ENCODE data around the gene NOSIP.

NOSIP gene

DNA sequence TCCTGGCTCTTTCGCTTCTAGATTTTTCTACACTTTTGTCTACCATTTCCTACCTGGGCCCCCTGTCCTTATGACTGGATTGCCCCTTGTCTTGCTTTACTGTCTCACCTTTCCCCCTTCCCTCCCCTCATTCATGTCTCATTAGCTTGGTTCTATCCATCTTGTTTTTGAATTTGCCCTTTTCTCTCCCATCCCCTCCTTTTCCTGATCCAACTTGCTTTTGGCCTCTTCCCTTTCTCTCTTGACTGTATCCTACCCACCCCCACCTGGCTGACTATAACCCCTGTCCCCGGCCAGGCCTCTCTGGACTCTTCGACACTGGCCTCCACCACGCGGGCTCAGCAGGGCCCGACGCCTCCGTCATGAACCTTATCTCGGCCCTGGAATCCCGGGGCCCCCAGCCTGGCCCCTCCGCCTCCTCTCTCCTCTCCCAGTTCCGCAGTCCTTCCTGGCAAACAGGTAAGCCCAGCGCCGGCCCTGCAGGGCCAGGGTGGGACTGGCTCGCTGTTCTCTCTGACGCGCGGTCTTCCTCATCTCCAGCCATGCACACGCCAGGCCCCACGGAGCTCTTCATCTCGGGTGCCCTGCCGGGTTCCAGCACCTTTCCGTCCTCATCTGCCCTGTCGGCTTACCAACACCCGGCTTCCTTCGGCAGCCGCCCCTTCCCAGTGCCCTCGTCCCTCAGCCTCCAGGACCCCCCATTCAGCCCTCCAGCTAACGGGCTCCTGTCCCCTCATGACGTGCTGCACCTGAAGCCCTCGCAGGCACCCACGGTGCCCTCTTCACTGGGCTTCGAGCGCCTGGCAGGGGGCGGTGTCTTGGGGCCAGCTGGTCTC is 14.0 kb upstream of the NOSIP start:
- no peak for DNase-seq

DNA sequence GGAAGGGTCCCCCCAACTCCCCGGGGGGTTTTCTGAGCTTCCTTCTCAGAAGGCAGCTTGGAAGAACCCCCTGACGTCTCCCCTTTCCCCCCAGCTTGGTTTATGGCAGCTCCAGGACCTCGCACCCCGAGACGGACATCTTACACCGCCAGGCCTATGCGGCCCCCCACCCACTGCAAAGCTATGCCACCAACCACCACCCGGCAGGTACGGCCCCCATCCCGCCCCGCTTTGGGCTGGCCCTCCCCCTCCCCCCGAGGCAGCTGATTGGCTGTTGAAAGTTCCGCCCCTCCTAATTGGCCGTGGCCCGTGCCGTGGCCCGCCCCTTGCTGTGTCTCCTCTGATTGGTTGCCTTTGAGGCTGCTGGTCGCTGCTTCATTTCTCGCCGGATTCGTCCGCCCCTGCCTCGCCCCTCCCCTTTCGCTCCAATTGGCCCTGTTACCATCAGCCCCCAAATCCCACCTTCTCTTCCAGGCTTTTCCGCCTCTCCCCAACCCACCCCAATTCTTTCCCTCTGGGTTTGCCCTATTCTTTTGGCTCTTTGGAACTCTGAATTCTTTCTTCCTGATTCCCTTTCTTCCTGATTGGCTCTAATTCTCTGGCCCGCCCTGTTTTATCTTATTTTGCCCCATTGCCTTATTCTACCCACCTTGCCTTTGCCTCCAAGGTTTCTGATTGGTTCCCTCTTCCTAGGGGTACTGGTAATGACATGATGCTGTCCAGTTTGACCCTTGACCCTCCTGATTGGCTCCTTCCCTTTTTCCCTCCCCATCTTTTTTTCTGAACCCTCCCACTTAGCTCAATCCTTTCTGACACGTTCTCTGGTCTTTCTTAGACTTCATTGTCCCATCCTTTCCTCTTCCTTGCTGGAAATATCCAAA is 13.1 kb upstream of the NOSIP start:
- DNase-seq, result peak; percentile 87 to 94

DNA sequence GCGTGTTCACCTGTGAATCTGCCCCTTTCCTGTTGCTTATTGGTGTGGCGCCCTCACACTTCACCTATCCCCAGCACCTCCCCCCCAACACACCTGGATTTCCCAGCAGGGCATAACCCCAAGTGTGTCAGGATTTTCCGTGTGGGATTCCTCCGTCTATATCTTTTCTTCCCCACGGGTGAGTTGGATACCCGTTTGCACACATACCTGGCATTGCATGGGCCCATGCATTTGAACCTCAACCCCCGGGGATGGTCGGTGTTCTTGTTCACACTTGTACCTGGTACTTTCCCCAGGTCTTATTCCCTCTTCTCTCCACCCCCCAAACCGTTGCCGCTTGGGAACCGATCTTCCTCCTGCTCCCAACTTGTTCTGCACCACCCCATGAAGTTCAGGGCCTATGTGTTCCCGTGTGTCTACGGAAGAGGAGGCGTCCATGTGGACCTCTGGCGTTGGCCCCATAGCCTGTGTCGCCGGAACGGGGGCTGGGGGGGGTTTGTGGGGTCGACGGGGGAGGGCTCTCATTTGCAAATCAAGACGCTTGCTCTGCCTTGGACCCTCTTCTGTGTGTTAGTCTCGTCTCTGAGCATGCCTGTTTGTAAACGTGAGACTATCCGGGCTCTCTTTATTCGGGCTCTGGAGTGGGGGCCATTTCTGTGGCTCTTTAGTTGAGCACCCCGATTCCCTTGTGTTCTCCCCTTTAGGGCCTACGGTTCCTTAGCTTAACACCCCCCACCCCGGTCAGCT is 12.3 kb upstream of the NOSIP start:
- no peak for DNase-seq

DNA sequence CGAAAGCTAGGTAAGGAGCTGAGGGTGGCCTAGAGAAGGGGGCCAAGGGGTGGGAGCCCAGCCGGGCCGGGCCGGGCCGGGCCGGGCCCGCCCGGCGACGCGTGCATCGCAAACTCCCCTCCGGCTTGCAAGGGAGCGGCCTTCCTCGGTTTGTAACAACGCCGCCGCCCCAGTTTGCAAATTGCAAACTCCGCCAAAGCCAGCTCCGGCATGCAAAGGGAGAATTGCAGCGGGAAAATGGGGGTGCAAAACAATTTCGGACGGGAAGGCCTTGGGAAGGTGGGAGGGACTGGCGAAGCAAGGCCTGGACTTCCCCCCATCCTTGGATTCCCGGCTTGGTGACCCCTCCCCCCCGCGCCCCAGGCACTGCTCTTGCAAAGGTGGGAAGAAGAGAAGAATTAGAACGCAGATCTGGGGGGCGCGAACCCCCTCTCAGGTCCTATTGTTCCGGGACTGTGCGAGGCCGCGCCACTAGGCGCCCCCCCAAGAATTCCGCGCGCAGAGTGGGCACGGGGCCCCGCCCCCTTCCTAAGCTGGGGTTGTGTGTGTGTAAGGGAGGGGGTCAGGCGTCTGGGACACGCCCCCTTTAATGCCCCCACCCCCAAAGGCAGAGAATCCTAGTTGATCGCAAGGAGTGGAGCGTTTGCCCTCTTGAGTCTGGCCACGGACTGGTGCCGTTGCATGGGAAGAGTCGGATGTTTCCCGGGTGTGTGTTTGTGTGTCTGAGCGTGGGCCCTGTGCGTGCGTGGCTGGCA is 11.6 kb upstream of the NOSIP start:
- DNase-seq, result peak; percentile 51 to 53

DNA sequence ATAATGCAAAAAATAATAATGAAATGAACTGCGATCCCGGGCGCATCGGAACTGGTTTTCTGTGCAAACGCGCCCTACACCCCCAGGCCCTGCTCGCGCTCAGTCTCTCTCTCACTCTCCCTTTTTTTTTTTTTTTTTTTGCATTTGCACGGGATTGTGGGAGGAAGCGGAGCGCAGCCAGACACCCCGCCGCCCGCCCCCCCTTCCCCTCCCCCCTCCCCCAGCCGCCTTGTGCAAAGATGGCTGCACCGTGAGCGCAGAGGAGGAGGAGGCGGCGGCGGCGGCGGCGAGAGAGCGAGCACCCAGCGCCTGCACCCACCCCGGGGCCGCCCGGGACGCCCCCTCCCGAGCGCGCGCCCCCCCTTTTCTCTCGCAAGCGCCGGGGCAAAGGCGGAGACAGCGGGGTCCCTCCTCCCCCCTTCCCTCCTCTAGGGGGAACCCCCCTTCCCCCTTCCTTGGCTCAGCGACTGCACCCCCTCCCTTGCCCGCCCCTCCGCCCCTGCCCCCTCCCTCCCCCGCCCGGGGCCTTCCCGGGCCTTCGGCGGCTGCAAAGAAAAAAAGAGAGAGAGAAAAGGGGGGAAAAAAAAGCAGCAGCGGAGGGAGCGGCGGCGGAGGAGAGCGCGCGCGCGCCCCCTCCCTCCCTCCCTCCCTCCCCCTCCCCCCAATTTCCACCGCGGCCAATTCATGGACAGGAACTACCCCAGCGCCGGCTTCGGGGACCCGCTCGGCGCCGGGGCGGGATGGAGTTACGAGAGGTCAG is 10.8 kb upstream of the NOSIP start, which contains the start of gene PRR12:
Gene PRR12 (plus strand): TSS at position 212 of the 760 bp plus-strand sequence. CDS start 473 bp downstream, at position 685.
- peak; percentile 71 to 72 for DNase-seq

DNA sequence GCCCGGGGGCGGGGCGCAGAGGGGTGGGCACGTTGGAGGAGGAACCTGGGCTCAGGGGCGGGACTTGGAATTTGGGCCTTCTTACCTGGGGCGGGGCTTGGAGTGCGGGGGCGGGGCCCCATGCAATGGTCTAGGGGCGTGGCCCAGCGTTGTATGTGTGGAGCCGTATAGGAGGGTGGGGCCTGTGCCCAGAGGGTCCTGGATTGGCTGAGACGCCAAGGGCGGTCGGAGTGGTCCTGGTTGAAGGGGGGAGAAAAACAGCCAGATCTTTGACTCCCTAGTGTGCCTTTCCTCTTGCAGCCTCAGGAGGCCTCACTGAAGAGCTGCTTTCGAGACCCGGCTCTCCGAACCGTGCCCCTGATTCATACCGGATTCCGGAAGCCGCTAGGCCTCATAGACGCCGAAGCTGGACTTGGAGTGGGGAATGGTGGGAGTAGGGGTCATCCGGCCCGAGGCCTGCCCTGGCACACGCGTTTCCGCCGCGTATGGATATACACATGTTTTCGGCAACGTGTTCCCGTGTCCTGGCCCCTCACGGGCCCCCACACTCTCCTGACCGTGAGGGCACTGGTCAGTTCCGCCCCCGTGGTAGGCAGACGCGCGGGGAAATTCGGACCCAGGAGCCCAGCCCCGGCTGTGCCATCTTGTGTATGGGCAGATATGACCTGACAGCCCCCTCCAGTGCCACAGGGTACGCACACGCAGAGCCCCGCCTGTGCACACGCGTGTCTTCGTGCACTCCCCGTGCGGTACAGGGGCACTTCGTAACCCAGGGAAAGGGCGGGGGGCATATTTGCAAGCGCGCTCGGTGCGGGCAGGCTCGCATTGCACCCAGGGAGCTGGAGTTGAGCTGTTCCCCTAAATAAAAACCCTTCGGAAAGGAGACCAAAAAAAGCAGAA is 10.0 kb upstream of the NOSIP start:
- peak; percentile 96 to 97 for DNase-seq

DNA sequence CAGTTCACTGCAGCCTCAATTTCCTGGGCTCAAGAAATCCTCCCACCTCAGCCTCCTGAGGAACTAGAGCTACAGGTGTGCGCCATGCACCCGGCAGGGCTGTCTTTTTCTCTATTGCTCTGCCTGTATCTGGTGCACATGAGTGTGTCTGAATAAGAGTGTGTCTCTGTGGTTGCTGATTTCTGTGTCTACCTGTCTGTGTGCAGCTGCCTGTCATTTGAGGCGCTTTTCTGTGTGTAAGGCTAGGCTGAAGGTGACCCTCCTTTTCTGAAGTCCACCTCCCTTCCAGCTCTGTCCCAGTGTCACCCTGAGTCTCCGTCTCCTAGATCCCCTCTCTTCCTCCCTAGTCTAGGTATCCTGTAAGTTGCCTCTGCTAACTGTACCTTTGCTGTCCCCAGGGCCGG is 9.1 kb upstream of the NOSIP start:
- no peak for DNase-seq

DNA sequence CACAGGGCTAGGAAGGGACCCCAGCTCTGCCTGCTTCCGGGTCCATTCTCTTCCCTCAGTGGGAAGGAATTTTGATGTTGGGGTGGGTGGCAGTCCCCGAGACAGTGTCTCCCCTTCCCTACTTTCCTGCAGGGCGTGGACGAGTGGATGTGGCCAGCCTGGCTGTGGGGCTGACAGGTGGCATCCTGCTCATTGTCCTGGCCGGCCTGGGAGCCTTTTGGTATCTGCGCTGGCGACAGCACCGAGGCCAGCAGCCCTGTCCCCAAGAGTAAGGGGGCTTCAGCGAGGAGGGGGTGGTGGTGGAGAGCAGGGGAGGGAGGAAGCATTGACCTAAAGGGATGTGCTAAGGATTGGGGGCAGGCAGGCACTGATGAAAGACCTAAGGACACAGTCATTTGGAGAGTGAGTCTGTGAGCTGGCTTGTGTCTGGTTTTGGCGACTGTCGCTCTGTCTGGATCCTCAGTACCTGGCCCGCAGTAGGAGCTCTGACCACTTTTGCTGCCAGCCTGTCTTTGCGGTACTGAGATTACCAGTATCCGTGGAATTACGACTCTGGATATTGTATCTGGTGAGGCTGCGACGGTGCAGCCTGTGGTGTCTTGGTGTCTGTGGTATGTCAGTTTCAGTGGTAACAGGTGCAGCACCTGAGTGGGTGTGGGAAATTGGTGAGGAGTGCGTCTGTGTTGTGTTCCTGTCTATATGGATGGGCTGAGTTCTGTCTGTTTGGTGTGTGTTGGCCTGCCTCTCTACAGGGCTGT is 8.2 kb upstream of the NOSIP start:
- no peak for DNase-seq

DNA sequence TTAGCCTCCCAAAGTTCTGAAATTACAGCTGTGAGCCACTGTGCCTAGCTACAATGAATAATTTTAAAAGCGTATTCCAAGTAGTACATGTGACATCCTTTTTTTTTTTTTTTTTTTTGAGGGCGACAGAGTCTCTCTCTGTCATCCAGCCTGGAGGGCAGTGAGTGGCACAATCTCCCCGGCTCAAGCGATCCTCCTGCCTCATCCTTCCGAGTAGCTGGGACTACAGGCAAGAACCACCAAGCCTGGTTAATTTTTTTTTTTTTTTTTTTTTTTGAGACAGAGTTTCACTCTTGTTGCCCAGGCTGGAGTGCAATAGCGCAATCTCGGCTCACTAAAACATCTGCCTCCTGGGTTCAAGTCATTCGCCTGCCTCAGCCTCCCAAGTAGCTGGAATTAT is 6.9 kb upstream of the NOSIP start:
- DNase-seq, result no peak

DNA sequence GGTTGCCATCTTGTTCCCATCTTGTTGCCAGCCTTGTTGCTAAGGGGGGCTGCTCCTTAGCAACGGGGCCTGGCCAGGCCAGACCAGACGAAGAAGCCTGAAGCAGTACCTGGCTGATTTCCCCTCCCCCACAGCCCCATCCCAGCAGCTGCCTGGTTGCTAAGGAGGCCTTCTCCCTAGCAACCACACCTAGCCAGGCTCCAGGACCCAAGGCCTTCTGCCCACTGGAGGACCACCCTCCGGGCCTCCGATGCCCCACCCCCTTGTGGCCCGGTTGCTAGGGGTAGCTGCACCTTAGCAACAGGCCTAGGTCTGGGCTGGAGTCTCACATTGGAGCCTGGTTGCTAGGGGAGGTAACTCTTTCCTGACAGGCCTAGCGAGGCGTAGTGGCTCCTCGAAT is 4.7 kb upstream of the NOSIP start:
- no peak for DNase-seq

DNA sequence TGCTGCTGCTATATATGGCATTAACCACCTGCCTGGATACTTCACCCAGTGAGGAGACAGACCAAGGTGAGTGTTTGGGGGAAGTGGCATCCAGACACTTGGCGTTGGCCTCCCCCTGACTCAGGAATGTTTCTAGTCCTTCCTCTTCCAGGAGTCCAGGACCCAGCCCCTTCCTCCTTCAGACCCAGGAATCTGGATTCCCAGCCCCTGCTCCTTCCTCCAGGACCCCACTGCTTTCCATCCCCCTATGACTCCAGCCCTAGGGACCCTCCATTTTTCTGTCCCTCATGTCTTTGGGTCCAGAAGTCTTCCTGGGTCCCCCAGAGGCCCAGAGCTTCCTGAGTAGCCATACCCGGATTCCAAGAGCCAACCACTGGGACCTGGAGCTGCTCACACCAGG is 2.9 kb upstream of the NOSIP start:
- DNase-seq, result no peak

DNA sequence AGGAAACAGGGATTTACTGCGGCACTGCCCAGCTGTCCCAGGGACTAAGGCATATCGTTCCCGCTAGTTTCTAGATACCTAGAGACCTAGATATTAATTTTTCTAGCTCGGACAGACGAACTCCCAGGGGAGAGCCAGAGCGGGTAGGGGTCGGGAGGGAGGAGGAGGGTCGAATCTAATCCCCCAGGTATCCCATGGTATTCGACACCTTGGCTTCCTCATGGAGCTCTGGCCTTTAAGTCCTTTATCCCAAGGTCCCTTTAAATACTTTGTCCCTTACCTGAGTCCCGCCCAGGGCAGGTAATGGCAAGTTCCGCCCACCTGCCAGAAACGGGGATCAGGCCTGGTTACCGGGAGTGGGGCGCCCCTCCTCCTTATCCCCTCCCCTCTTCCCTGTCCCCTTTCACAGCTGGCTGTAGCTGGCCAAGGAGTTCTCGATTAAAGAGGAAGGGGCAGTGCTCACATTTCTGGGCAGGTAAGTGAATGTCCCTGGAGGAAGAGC is 702 bp upstream of the NOSIP start, which contains the start of gene PRRG2:
Gene PRRG2 (plus strand): TSS at position 310 of the 502 bp plus-strand sequence. CDS start 1,904 bp downstream, outside the sequence.
- DNase-seq, result peak; percentile 17 to 53

DNA sequence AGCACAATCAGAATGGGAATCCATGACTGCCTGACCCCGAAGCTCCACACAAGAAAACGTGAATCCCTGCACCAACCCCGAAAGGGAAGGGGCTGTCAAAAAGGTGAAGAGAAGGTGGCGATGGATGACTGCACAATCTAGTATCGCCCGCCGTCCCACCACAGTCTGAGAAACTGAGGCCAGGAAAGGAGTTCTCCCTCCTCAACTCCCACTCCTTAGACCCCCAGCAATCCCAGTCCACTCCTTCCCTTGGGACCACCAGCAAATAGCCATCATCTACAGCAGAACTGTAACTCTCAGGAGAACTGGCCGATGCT is 451 bp downstream of the NOSIP start:
- no peak for DNase-seq

DNA sequence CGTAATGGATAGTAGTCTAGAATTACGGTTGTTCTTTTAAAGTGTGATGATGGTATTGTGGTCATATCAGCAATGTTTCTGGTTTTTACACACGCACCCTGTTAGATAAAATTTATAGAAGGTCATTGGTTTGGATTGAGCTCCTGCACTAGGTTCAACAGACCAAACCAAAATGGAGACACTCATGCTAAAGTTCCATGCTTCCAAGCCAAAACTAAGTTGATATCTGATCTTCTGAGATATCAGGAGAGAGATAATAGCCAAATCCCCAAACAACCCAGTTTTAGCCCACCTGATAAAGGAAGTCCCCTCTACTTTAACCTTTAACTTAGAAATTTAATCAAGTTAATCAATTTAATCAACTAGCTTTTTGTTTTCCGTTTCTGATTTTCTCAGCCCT is 1.2 kb downstream of the NOSIP start:
- DNase-seq, result no peak

DNA sequence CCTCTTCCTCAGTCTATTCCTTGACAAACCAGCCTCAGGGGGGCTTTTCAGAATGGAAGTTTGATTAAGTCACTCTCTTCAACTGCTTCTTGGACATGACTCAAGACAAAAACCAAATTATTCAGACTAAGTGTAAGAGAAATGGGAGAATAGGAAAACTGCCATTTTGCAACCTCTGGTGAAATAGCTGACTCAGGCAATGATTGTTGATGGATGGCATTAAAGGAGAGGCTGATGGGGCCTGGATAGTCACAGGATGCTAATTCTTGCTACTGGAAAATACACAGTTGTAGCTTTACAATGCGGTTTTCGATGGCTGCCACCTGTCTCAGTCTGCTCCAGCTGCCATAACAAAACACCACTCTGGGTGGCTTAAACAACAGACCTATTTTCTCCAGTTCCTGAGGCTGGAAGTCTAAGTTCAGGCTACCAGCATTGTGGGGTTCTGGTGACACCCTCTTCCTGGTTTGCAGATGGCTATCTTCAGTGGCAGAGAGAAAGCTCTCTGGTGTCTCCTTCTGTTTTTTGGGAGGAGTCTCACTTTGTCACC is 6.1 kb downstream of the NOSIP start:
- no peak for DNase-seq

DNA sequence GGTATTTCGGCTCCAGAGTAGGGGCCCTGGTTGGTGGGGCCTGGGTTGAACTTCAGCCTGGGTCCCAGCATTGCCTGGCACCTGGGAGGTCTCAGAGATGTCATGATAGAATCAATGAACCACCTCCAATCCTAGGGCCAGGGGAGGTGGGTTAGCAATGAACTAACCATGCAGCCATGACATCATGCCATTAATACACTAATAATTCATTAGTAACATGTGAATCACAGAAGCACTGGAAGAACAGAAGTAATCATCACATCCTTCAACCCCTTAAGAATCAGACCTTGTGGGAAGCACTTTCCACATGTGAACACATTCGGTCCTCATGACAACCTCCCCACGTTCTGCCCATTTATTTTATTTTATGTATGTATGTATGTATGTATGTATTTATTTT is 6.9 kb downstream of the NOSIP start:
- no peak for DNase-seq

DNA sequence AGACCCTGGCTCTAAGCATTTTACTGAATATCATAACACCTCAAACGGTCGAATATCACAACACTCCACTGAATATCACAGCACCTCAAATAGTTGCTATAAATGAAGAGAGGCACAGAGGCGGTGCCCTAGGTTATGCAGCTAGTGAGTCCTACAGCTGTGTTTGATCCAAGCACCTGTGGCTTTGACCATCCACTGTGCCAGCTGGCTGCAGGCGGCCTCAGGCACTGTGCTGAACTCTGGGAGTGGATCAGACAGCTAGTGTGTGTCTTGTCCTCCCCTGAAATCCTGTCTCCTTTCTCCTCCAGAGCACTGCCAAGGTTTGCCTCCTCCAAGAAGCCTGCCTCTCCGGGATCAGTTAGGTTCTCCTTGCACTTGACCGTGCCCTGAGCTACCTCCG is 7.3 kb downstream of the NOSIP start:
- DNase-seq, result no peak

DNA sequence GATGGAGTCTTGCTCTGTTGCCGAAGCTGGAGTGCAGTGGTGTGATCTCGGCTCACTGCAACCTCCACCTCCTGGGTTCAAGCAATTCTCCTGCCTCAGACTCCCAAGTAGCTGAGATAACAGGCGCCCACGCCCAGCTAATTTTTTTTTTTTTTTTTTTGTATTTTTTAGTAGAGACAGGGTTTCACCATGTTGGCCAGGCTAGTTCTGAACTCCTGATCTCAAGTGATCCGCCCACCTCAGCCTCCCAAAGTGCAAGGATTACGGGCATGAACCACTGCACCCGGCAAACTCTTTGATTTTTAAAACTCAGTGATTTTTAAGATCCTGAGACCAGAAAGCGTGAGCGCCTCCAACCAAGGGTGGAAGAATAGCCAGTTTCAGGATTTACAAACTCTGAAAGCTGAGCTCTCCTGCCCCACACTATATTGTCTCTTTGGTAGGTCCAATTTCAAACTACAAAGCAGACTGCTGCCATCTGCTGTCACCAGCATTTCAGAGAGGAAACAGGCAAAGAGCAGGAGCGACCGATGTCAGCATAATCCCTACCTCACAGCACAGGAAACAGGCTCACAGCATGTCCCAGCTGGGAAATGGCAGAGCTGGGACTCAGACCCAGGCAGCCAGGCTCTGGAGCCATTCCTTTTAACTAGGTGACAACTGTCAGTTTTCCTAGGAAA is 9.2 kb downstream of the NOSIP start:
- peak in 1 of 2 experiments; percentile 44 for DNase-seq
